Tibial nerve (tissue), 4 donors: ENCODE measurements around the gene SPTSSB. TPM values are rescaled to one million over a fixed set of nuclear protein-coding genes. Genes with fewer than 3 reads are reported as not detected.

Experiments used
- DNase-seq, 2 donors: peaks; one replicate each; pipeline ENCODE4 v3.0.0-alpha.2; 2019; ENCODE audit warnings: low spot score in 2 of 2
- H3K27ac ChIP-seq, 4 donors: fragments of 200-600 bp; sonication (generic) in 3 of 4; one replicate each; pipeline ENCODE4 v1.5.1; 2017 to 2019; ENCODE audit warnings: mild to moderate bottlenecking in 1 of 4
- H3K27me3 ChIP-seq, 2 donors: fragments of 200-600 bp; sonication (generic) in 1 of 2; one replicate each; pipeline versions ENCODE4 v1.5.1 to v1.6.0; 2017 to 2019
- H3K36me3 ChIP-seq, 3 donors: fragments of 200-600 bp; sonication (generic); one replicate each; pipeline ENCODE4 v1.5.1; 2018 to 2019
- H3K4me1 ChIP-seq, 4 donors: fragments of 200-600 bp; sonication (generic) in 3 of 4; one replicate each; pipeline ENCODE4 v1.5.1; 2017 to 2019
- H3K4me3 ChIP-seq, 4 donors: fragments of 200-600 bp; sonication (generic) in 3 of 4; one replicate each; pipeline ENCODE4 v1.5.1; 2017 to 2019; ENCODE audit warnings: mild to moderate bottlenecking in 1 of 4, moderate library complexity in 1 of 4
- H3K9me3 ChIP-seq, 4 donors: fragments of 200-600 bp; sonication (generic) in 3 of 4; one replicate each; pipeline ENCODE4 v1.5.1; 2017 to 2019
- CTCF ChIP-seq, 5 experiments: fragments of 200-600 bp in 3 of 5; fragments of 450-650 bp in 2 of 5; sonication (generic) in 3 of 5; IDR thresholded peaks; one replicate each; pipeline ENCODE4 v1.5.1; 2016 to 2019; ENCODE audit warnings: antibody characterized with exemption in 5 of 5, mild to moderate bottlenecking in 3 of 5, moderate library complexity in 2 of 5
- EP300 ChIP-seq, 2 donors: sonication (generic); formaldehyde crosslinking; IDR thresholded peaks; one replicate each; pipeline ENCODE4 v1.6.1; 2017; ENCODE audit warnings: antibody characterized with exemption in 2 of 2, mild to moderate bottlenecking in 1 of 2
- POLR2A ChIP-seq, 2 donors: fragments of 450-650 bp; IDR thresholded peaks; one replicate each; pipeline ENCODE4 v1.6.1; 2017; ENCODE audit warnings: antibody characterized with exemption in 2 of 2, mild to moderate bottlenecking in 2 of 2, moderate library complexity in 2 of 2
- WGBS, 2 donors: methylation state at CpG; one replicate each; pipeline ENCODE4 v1.1.5; 2018; 5-methylcytosine and 5-hydroxymethylcytosine counted together
- total RNA-seq, 4 donors: library from RNA; depleted of rRNA; stranded (reverse); fragments of >200 nt; gene quantifications; one replicate each; pipeline ENCODE4 v1.1.0, GENCODE V29; 2016

The SPTSSB gene
- total RNA-seq, 4 donors from 2014 or later: 0.63 TPM; not detected in 3

GRCh38 chr3:161414907-161415306 lies 43.6 kb upstream of the SPTSSB start:
- Histone ChIP-seq H3K4me1 (peaks cover 0 to 27% (median 5%) of the 10 kb centered on the region in 4 donors), H3K4me3 (no peak overlapping the region), H3K27ac (no peak overlapping the region), H3K27me3 (no peaks in the 10 kb centered on the region), H3K9me3 (no peaks in the 10 kb centered on the region), H3K36me3 (no peaks in the 10 kb centered on the region)
- DNase-seq: no peak
- TF ChIP-seq EP300 (IDR thresholded peaks at IDR 0.05): no peak
- TF ChIP-seq CTCF (IDR thresholded peaks at IDR 0.05): no peak
- TF ChIP-seq POLR2A (IDR thresholded peaks at IDR 0.05): no peak
- WGBS, 2 donors: 66 to 68% methylated on average over 1 of the region's 1 CpG

GRCh38 chr3:161413855-161414210 lies 42.5 kb upstream of the SPTSSB start:
- Histone ChIP-seq H3K9me3 (no peaks in the 10 kb centered on the region), H3K27ac (no peak overlapping the region)

GRCh38 chr3:161413127-161413854 lies 42.0 kb upstream of the SPTSSB start:
- Histone ChIP-seq H3K27me3 (no peaks in the 10 kb centered on the region), H3K4me3 (no peak overlapping the region), H3K36me3 (no peaks in the 10 kb centered on the region), H3K27ac (no peak overlapping the region), H3K9me3 (no peaks in the 10 kb centered on the region), H3K4me1 (peaks cover 0 to 33% (median 5%) of the 10 kb centered on the region in 4 donors)
- 33 to 40% methylated on average over 2 of the region's 2 CpGs for WGBS, 2 donors
- peak in 1 of 2 donors; percentile 20 for DNase-seq
- no peak for TF ChIP-seq CTCF (IDR thresholded peaks at IDR 0.05)
- TF ChIP-seq POLR2A (IDR thresholded peaks at IDR 0.05): no peak
- no peak for TF ChIP-seq EP300 (IDR thresholded peaks at IDR 0.05)

More at GRCh38 chr3:161413855-161414210, 42.5 kb upstream of the SPTSSB start:
- no peak for DNase-seq
- H3K4me1 ChIP-seq: peaks cover 0 to 31% (median 5%) of the 10 kb centered on the region in 4 donors
- no peak overlapping the region for H3K4me3 ChIP-seq
- no peak for TF ChIP-seq POLR2A (IDR thresholded peaks at IDR 0.05)
- no peak for TF ChIP-seq EP300 (IDR thresholded peaks at IDR 0.05)
- no peak for TF ChIP-seq CTCF (IDR thresholded peaks at IDR 0.05)
- H3K27me3 ChIP-seq: no peaks in the 10 kb centered on the region
- 72 to 97% methylated on average over 1 of the region's 1 CpG for WGBS, 2 donors
- H3K36me3 ChIP-seq: no peaks in the 10 kb centered on the region

GRCh38 chr3:161412123-161412522 lies 40.8 kb upstream of the SPTSSB start:
- 94 to 100% methylated on average over 1 of the region's 1 CpG for WGBS, 2 donors
- TF ChIP-seq CTCF (IDR thresholded peaks at IDR 0.05) (no peak), EP300 (IDR thresholded peaks at IDR 0.05) (no peak), POLR2A (IDR thresholded peaks at IDR 0.05) (no peak)

GRCh38 chr3:161409858-161410257 lies 38.5 kb upstream of the SPTSSB start:
- Histone ChIP-seq H3K9me3 (no peaks in the 10 kb centered on the region), H3K4me1 (peaks cover 0 to 15% (median 3%) of the 10 kb centered on the region in 4 donors), H3K27ac (no peak overlapping the region), H3K4me3 (no peak overlapping the region), H3K36me3 (no peaks in the 10 kb centered on the region), H3K27me3 (no peaks in the 10 kb centered on the region)
- no peak for TF ChIP-seq CTCF (IDR thresholded peaks at IDR 0.05)
- TF ChIP-seq EP300 (IDR thresholded peaks at IDR 0.05): no peak
- no peak for TF ChIP-seq POLR2A (IDR thresholded peaks at IDR 0.05)
- no peak for DNase-seq
- WGBS, 2 donors: 83 to 98% methylated on average over 3 of the region's 3 CpGs

More at GRCh38 chr3:161412123-161412522, 40.8 kb upstream of the SPTSSB start:
- H3K4me3 ChIP-seq: no peak overlapping the region
- no peak for DNase-seq
- no peaks in the 10 kb centered on the region for H3K9me3 ChIP-seq
- no peaks in the 10 kb centered on the region for H3K36me3 ChIP-seq
- H3K4me1 ChIP-seq: peaks cover 0 to 33% (median 5%) of the 10 kb centered on the region in 4 donors
- H3K27ac ChIP-seq: no peak overlapping the region
- no peaks in the 10 kb centered on the region for H3K27me3 ChIP-seq
